Cardiac fibroblast (primary cell): ENCODE data around the gene GPR55.

Experiments used
- DNase-seq, 2 donors: peaks; one replicate each; pipeline versions ENCODE4 v3.0.0 to v3.0.0-alpha.2; 2010; ENCODE audit warnings: low read depth in 2 of 2
- H3K4me3 ChIP-seq, 2 donors: replicated peaks in 1 of 2; 1 replicate in 1 of 2; 2 replicates in 1 of 2; pipeline ENCODE4 v1.5.1; 2011; ENCODE audit warnings: low read depth in 2 of 2, low read length in 2 of 2, mild to moderate bottlenecking in 2 of 2, moderate library complexity in 1 of 2
- TF ChIP-seq, protein P1 (sequence below): IDR thresholded peaks from one replicate; pipeline ENCODE4 v1.5.1; 2011; ENCODE audit warnings: low read depth, mild to moderate bottlenecking, low read length, inconsistent platforms

The GPR55 gene

GRCh38 chr2:230875347-230876315 lies 49.4 kb downstream of the GPR55 start:
- no peak overlapping the region for H3K4me3 ChIP-seq
- TF ChIP-seq, protein P1, sequence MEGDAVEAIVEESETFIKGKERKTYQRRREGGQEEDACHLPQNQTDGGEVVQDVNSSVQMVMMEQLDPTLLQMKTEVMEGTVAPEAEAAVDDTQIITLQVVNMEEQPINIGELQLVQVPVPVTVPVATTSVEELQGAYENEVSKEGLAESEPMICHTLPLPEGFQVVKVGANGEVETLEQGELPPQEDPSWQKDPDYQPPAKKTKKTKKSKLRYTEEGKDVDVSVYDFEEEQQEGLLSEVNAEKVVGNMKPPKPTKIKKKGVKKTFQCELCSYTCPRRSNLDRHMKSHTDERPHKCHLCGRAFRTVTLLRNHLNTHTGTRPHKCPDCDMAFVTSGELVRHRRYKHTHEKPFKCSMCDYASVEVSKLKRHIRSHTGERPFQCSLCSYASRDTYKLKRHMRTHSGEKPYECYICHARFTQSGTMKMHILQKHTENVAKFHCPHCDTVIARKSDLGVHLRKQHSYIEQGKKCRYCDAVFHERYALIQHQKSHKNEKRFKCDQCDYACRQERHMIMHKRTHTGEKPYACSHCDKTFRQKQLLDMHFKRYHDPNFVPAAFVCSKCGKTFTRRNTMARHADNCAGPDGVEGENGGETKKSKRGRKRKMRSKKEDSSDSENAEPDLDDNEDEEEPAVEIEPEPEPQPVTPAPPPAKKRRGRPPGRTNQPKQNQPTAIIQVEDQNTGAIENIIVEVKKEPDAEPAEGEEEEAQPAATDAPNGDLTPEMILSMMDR = no peak
- no peak for DNase-seq

- H3K4me3 ChIP-seq = no peak overlapping the region
- no peak for DNase-seq
- TF ChIP-seq, protein P1 = no peak
Measured at GRCh38 chr2:230874876-230875275, 50.2 kb downstream of the GPR55 start.

DNA sequence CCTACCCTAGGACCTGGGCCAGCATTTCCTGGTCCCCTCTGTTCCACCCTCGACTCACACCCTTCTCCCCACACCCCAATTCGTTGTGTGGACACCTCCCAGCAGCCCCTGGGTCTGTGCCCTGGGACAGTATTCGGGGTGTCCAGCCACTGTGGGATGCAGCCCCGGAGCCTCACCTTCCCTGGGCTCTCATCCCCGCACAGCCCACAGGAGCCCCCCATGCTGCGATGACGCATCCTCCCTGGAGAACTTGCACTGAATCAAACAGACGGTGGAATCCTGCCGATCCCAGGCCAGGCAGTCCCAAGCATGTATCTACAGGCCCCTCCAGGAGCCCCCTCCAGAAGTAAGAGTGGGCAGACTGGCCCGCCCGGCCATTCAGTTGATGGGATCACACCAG lies 50.6 kb downstream of the GPR55 start:
- TF ChIP-seq, protein P1 = no peak
- DNase-seq = no peak
- no peak overlapping the region for H3K4me3 ChIP-seq

DNA sequence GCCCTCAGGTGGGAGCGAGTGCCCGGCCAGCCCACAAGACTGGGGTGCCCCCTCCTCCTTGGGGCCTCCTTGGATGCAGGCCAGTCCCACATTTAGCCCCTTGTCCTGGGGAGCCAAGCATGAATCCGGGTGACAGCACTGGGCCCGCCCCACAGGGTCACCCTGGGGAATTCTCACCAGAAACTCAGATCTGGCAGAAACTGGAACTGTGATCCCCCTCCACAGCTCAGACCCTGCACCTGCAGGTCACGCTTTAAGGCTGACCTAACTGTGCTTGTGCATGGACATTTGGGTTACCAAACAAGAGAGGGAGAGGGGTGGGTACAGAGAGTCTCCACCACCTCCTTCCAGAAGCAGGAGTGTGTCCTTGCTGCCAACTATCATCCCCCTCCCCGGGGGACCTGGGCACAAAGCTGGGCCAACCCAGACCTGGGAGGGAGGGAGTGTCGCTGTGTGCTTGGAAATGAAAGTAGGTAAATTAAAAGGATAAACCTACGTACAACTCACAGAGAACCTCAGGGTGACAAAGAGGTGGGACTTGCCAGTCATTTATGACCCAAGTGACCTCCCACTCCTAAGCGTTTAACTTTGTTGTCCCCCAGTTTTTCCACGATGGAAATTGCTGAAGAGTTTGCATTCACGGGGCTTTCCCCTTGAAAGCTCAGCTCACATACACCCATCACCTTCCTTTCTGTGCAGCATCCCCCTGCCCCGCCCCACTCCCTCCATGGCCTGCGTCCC lies 51.2 kb downstream of the GPR55 start:
- DNase-seq = no peak
- no peak overlapping the region for H3K4me3 ChIP-seq
- TF ChIP-seq, protein P1 = no peak

DNA sequence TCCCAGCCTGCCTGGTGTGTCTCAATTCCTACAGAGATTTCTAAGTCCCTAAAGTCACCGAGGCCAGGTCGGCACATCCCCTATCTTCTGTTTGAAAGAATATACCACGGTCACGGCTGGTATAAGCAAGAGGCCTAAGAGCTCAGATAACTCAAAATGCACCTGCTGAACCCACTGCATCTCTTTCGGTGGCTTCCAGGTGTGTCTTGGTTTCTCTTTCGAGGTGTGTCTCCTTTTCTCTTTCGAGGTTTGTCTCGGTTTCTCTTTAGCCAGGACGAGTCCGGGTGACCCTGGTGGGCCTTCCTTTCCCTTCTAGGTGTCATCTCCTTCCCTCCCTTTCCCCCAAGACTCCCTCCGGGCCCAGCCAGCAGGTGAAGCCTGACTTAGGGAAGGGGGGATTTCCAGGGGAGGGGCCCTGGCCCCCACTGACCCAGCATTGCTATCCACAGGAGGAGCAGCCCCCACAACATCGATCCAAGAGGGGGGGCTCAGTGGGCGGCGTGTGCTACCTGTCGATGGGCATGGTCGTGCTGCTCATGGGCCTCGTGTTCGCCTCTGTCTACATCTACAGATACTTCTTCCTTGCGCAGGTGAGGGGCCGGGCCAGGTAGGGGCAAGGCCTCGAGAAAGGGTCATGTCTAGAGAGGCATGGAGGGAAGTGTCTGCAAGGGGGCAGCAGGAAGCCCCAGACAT lies 51.9 kb downstream of the GPR55 start:
- H3K4me3 ChIP-seq = no peak overlapping the region
- TF ChIP-seq, protein P1 = no peak
- no peak for DNase-seq

- no peak for DNase-seq
- H3K4me3 ChIP-seq = no peak overlapping the region
- TF ChIP-seq, protein P1 = no peak
Measured at GRCh38 chr2:230872151-230872967, 52.7 kb downstream of the GPR55 start.
